Hematopoietic multipotent progenitor cell treated with erythropoietin and hydrocortisone succinate and interleukin-3 and kit ligand, for 8 days (in vitro differentiated cells): Measurements from ENCODE around the gene UPK1B.

Experiments
- DNase-seq: peaks from one replicate; pipeline ENCODE4 v3.0.0-alpha.2; 2015

UPK1B gene

GRCh38 chr3:119177321-119177720 is 3.9 kb downstream of the UPK1B start:
- DNase-seq: no peak

- DNase-seq: no peak
Measured at GRCh38 chr3:119181765-119182164, 8.4 kb downstream of the UPK1B start.

- DNase-seq: no peak
Measured at GRCh38 chr3:119184111-119184510, 10.7 kb downstream of the UPK1B start.

- no peak for DNase-seq
Measured at GRCh38 chr3:119184796-119185570, 11.6 kb downstream of the UPK1B start.

- no peak for DNase-seq
Measured at GRCh38 chr3:119187266-119187665, 13.9 kb downstream of the UPK1B start.

- DNase-seq: no peak
Measured at GRCh38 chr3:119191800-119192199, 18.4 kb downstream of the UPK1B start.

GRCh38 chr3:119194237-119195150 is 21.1 kb downstream of the UPK1B start:
- no peak for DNase-seq

- no peak for DNase-seq
Measured at GRCh38 chr3:119195151-119195476, 21.7 kb downstream of the UPK1B start.

GRCh38 chr3:119195911-119196310 is 22.5 kb downstream of the UPK1B start:
- DNase-seq: no peak

- DNase-seq: no peak
Measured at GRCh38 chr3:119205209-119205608, 31.8 kb downstream of the UPK1B start.

- no peak for DNase-seq
Measured at GRCh38 chr3:119205685-119206084, 32.3 kb downstream of the UPK1B start.

GRCh38 chr3:119206611-119207511 is 33.5 kb downstream of the UPK1B start:
- no peak for DNase-seq

- no peak for DNase-seq
Measured at GRCh38 chr3:119207512-119207875, 34.1 kb downstream of the UPK1B start.

- DNase-seq: no peak
Measured at GRCh38 chr3:119211193-119211592, 37.8 kb downstream of the UPK1B start.

- no peak for DNase-seq
Measured at GRCh38 chr3:119211803-119212202, 38.4 kb downstream of the UPK1B start.

GRCh38 chr3:119219069-119219468 is 45.7 kb downstream of the UPK1B start:
- DNase-seq: no peak

- DNase-seq: no peak
Measured at GRCh38 chr3:119220198-119220597, 46.8 kb downstream of the UPK1B start.

GRCh38 chr3:119220970-119221667 is 47.7 kb downstream of the UPK1B start:
- no peak for DNase-seq

- DNase-seq: no peak
Measured at GRCh38 chr3:119221779-119222320, 48.5 kb downstream of the UPK1B start.

- no peak for DNase-seq
Measured at GRCh38 chr3:119222391-119222790, 49.0 kb downstream of the UPK1B start.

GRCh38 chr3:119223511-119223910 is 50.1 kb downstream of the UPK1B start:
- DNase-seq: no peak

- peak; percentile 71 for DNase-seq
Measured at GRCh38 chr3:119225121-119225520, 51.7 kb downstream of the UPK1B start.
